Gastrocnemius medialis (tissue), 4 donors: ENCODE results near the gene ARL15. TPM values are rescaled to one million over a fixed set of nuclear protein-coding genes. Genes with fewer than 3 reads are reported as not detected.

Experiments
- ATAC-seq, 2 donors: fragments of 150-250 bp; one replicate each; pipeline ENCODE4 v1.9.1; 2016
- DNase-seq, 2 donors: peaks; one replicate each; pipeline ENCODE4 v3.0.0-alpha.2; 2019
- H3K27ac ChIP-seq, 4 donors: fragments of 200-600 bp; sonication (generic); 1 replicate in 1 of 4; 2 replicates in 3 of 4; pipeline ENCODE4 v1.5.1; 2016 to 2018; ENCODE audit warnings: mild to moderate bottlenecking in 2 of 4, moderate library complexity in 1 of 4
- H3K27me3 ChIP-seq, 3 donors: fragments of 200-600 bp; sonication (generic) in 2 of 3; 1 replicate in 1 of 3; 2 replicates in 2 of 3; pipeline versions ENCODE4 v1.5.1 to v1.6.0; 2016 to 2019; ENCODE audit warnings: mild to moderate bottlenecking in 1 of 3, moderate library complexity in 1 of 3
- H3K36me3 ChIP-seq, 2 donors: fragments of 200-600 bp; sonication (generic) in 1 of 2; one replicate each; pipeline ENCODE4 v1.5.1; 2017 to 2018
- H3K4me1 ChIP-seq, 2 donors: fragments of 200-600 bp; sonication (generic) in 1 of 2; one replicate each; pipeline ENCODE4 v1.5.1; 2016 to 2017; ENCODE audit warnings: mild to moderate bottlenecking in 2 of 2
- H3K4me3 ChIP-seq, 4 donors: fragments of 200-600 bp; sonication (generic) in 3 of 4; 1 replicate in 1 of 4; 2 replicates in 3 of 4; pipeline ENCODE4 v1.5.1; 2016 to 2019; ENCODE audit warnings: mild to moderate bottlenecking in 2 of 4
- H3K9me3 ChIP-seq, 3 donors: fragments of 200-600 bp; sonication (generic) in 2 of 3; 1 replicate in 1 of 3; 2 replicates in 2 of 3; pipeline ENCODE4 v1.5.1; 2016 to 2019
- CTCF ChIP-seq, 5 experiments: fragments of 450-650 bp in 3 of 5; fragments of 200-600 bp in 2 of 5; sonication (generic) in 2 of 5; IDR thresholded peaks in 4 of 5; conservative IDR thresholded peaks in 1 of 5; 1 replicate in 4 of 5; 2 replicates in 1 of 5; pipeline ENCODE4 v1.5.1; 2016 to 2019; ENCODE audit warnings: antibody characterized with exemption in 5 of 5, mild to moderate bottlenecking in 3 of 5, moderate library complexity in 3 of 5
- POLR2A ChIP-seq, 2 donors: fragments of 450-650 bp; IDR thresholded peaks; one replicate each; pipeline ENCODE4 v1.6.1; 2017; ENCODE audit warnings: antibody characterized with exemption in 2 of 2, mild to moderate bottlenecking in 2 of 2, moderate library complexity in 2 of 2
- in situ Hi-C, 4 donors: fragments of 200-750 bp; cut with MboI; loops; one replicate each; pipeline versions ENCODE4 v1.15.0 to v1.8.0; 2017; ENCODE audit warnings: low sequenced_read_pairs in 4 of 4
- intact Hi-C: fragments of 100-400 bp; cut with DNase I; formaldehyde crosslinking; loops from one replicate; pipeline ENCODE4 v1.15.1; 2023; ENCODE audit warnings: low total_unique reads
- total RNA-seq, 4 donors: library from RNA; depleted of rRNA; stranded (reverse); fragments of >200 nt; gene quantifications; one replicate each; pipeline versions ENCODE4 v1.1.0 to v1.2.3, GENCODE V29; 2016

ARL15 gene
- total RNA-seq, 4 donors from 2014 or later = 1.7 to 5.5 (median 3.2) TPM

GRCh38 chr5:54276048-54276447 is 34.3 kb downstream of the ARL15 start:
- no peaks in the 10 kb centered on the region for H3K9me3 ChIP-seq
- intact Hi-C loops (no loop called here), in situ Hi-C loops (no loop called here)
- H3K27me3 ChIP-seq = no peaks in the 10 kb centered on the region
- no peak overlapping the region for H3K4me3 ChIP-seq
- H3K4me1 ChIP-seq = no peaks in the 10 kb centered on the region
- H3K36me3 ChIP-seq = no peaks in the 10 kb centered on the region
- no peak overlapping the region for H3K27ac ChIP-seq
- no peak for ATAC-seq
- no peak for DNase-seq
- TF ChIP-seq CTCF (IDR thresholded peaks at IDR 0.05 in 4 of 5, conservative IDR thresholded peaks at IDR 0.05 in 1 of 5) = no peak
- no peak for TF ChIP-seq POLR2A (IDR thresholded peaks at IDR 0.05)

GRCh38 chr5:54275361-54275760 is 35.0 kb downstream of the ARL15 start:
- DNase-seq = no peak
- no peaks in the 10 kb centered on the region for H3K36me3 ChIP-seq
- no peaks in the 10 kb centered on the region for H3K9me3 ChIP-seq
- no peaks in the 10 kb centered on the region for H3K4me1 ChIP-seq
- ATAC-seq = no peak
- no peaks in the 10 kb centered on the region for H3K27me3 ChIP-seq
- in situ Hi-C loops = no loop called here
- TF ChIP-seq POLR2A (IDR thresholded peaks at IDR 0.05) = no peak
- no peak for TF ChIP-seq CTCF (IDR thresholded peaks at IDR 0.05 in 4 of 5, conservative IDR thresholded peaks at IDR 0.05 in 1 of 5)
- no peak overlapping the region for H3K4me3 ChIP-seq
- H3K27ac ChIP-seq = no peak overlapping the region
- intact Hi-C loops = no loop called here

- in situ Hi-C loops = loop anchor here in 1 of 4 donors (25.0 kb wide), 1 partner anchor 587 kb away; no protein-coding TSS in a partner anchor
- ATAC-seq (no peak), DNase-seq (no peak)
- TF ChIP-seq CTCF (IDR thresholded peaks at IDR 0.05 in 4 of 5, conservative IDR thresholded peaks at IDR 0.05 in 1 of 5) (no peak), POLR2A (IDR thresholded peaks at IDR 0.05) (no peak)
- intact Hi-C loops = no loop called here
- no peaks in the 10 kb centered on the region for H3K9me3 ChIP-seq
- H3K27me3 ChIP-seq = no peaks in the 10 kb centered on the region
- H3K36me3 ChIP-seq = no peaks in the 10 kb centered on the region
- no peak overlapping the region for H3K27ac ChIP-seq
- no peak overlapping the region for H3K4me3 ChIP-seq
- no peaks in the 10 kb centered on the region for H3K4me1 ChIP-seq
These were observed 35.4 kb downstream of the ARL15 start for GRCh38 chr5:54274944-54275343.

- no peak for DNase-seq
- ATAC-seq = no peak
- Histone ChIP-seq H3K9me3 (no peaks in the 10 kb centered on the region), H3K27me3 (no peaks in the 10 kb centered on the region), H3K4me1 (no peaks in the 10 kb centered on the region), H3K27ac (no peak overlapping the region), H3K36me3 (no peaks in the 10 kb centered on the region), H3K4me3 (no peak overlapping the region)
- no peak for TF ChIP-seq POLR2A (IDR thresholded peaks at IDR 0.05)
- intact Hi-C loops (no loop called here), in situ Hi-C loops (loop anchor here in 1 of 4 donors (25.0 kb wide), 1 partner anchor 589 kb away; no protein-coding TSS in a partner anchor)
These were observed 36.7 kb downstream of the ARL15 start for GRCh38 chr5:54273715-54274114.

- H3K9me3 ChIP-seq = no peaks in the 10 kb centered on the region
- H3K4me3 ChIP-seq = no peak overlapping the region
- H3K27me3 ChIP-seq = no peaks in the 10 kb centered on the region
- TF ChIP-seq POLR2A (IDR thresholded peaks at IDR 0.05) (no peak), CTCF (IDR thresholded peaks at IDR 0.05 in 4 of 5, conservative IDR thresholded peaks at IDR 0.05 in 1 of 5) (no peak)
- intact Hi-C loops (no loop called here), in situ Hi-C loops (loop anchor here in 1 of 4 donors (25.0 kb wide), 1 partner anchor 590 kb away; no protein-coding TSS in a partner anchor)
- DNase-seq = no peak
- no peak overlapping the region for H3K27ac ChIP-seq
- no peak for ATAC-seq
- H3K4me1 ChIP-seq = no peaks in the 10 kb centered on the region
- H3K36me3 ChIP-seq = no peaks in the 10 kb centered on the region
These were observed 37.6 kb downstream of the ARL15 start for GRCh38 chr5:54272746-54273145.
